ENCODE measurements around the gene PTPMT1.
"Not testable (repeated sequence)": the region's sequence is repeated elsewhere in the genome, so short reads cannot be mapped to it uniquely, and the experiment has no call there.

Gene PTPMT1

GRCh38 chr11:47550288-47551047 lies 14.9 kb upstream of the PTPMT1 start:
- peak in 1 of 2 experiments; percentile 16 for DNase-seq

GRCh38 chr11:47551086-47551485 lies 14.3 kb upstream of the PTPMT1 start:
- peak; percentile 15 to 21 for DNase-seq

- DNase-seq = peak; percentile 20 to 41
Measured at GRCh38 chr11:47552056-47552565, 13.3 kb upstream of the PTPMT1 start.

GRCh38 chr11:47552566-47553405 lies 12.6 kb upstream of the PTPMT1 start, which contains the start of gene CELF1:
CELF1 (minus strand) TSS chr11:47553132; CDS start chr11:47499523, 53,609 bp downstream.
- DNase-seq = peak; percentile 81 to 84

- peak in 1 of 2 experiments; percentile 63 for DNase-seq
Measured at GRCh38 chr11:47553406-47553743, 12.0 kb upstream of the PTPMT1 start.

GRCh38 chr11:47557004-47557403 lies 8.4 kb upstream of the PTPMT1 start:
- DNase-seq = not testable (repeated sequence)

- DNase-seq = no peak
Measured at GRCh38 chr11:47558695-47559094, 6.7 kb upstream of the PTPMT1 start.

- peak in 1 of 2 experiments; percentile 20 for DNase-seq
Measured at GRCh38 chr11:47560426-47560825, 5.0 kb upstream of the PTPMT1 start.

GRCh38 chr11:47562393-47562792 lies 3.0 kb upstream of the PTPMT1 start:
- DNase-seq = not testable (repeated sequence)

- DNase-seq = not testable (repeated sequence)
Measured at GRCh38 chr11:47564366-47564765, 1.0 kb upstream of the PTPMT1 start.

- no peak for DNase-seq
Measured at GRCh38 chr11:47564933-47565339, 463 bp upstream of the PTPMT1 start.

- DNase-seq = no peak
Measured at GRCh38 chr11:47566149-47566698, 825 bp downstream of the PTPMT1 start.

GRCh38 chr11:47569646-47570045 lies 4.2 kb downstream of the PTPMT1 start:
- DNase-seq = no peak

- no peak for DNase-seq
Measured at GRCh38 chr11:47570651-47571356, 5.4 kb downstream of the PTPMT1 start.

GRCh38 chr11:47571357-47571729 lies 5.9 kb downstream of the PTPMT1 start:
- no peak for DNase-seq

GRCh38 chr11:47571895-47572294 lies 6.5 kb downstream of the PTPMT1 start:
- DNase-seq = no peak

- DNase-seq = no peak
Measured at GRCh38 chr11:47572715-47573255, 7.4 kb downstream of the PTPMT1 start.

- DNase-seq = no peak
Measured at GRCh38 chr11:47573321-47573720, 7.9 kb downstream of the PTPMT1 start.

- no peak for DNase-seq
Measured at GRCh38 chr11:47577460-47578041, 12.2 kb downstream of the PTPMT1 start.

GRCh38 chr11:47578524-47579494 lies 13.4 kb downstream of the PTPMT1 start, which contains the start of the genes KBTBD4 and NDUFS3:
KBTBD4 (minus strand) TSS chr11:47578970; CDS start chr11:47578951, 19 bp downstream.
NDUFS3 (plus strand) TSS chr11:47579074; CDS start chr11:47579092, 18 bp downstream.
- DNase-seq = peak; percentile 69 to 73

GRCh38 chr11:47583844-47584243 lies 18.4 kb downstream of the PTPMT1 start:
- no peak for DNase-seq

All from AML-193 (cell line).